ENCODE data around the gene RAB11FIP2.

DNA sequence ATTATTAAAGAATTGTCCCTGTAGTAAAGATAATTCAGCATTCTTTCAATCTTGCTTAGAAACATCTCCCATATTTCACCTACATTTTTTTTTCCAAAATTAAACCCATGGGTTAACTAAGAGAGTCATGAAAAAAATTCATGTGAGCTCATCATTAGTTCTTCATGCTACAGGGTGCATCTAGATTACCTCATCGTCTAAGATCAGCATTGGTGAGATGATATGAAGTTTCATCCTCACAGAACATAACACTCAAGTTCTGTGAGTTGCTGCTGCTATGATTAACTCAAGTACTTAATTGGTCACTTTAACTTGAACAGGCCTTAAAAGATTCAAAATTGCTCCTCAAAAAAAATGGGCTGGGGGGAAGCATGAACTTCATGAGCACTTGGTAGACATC is 50.0 kb downstream of the RAB11FIP2 start:
- TF ChIP-seq, protein P1, sequence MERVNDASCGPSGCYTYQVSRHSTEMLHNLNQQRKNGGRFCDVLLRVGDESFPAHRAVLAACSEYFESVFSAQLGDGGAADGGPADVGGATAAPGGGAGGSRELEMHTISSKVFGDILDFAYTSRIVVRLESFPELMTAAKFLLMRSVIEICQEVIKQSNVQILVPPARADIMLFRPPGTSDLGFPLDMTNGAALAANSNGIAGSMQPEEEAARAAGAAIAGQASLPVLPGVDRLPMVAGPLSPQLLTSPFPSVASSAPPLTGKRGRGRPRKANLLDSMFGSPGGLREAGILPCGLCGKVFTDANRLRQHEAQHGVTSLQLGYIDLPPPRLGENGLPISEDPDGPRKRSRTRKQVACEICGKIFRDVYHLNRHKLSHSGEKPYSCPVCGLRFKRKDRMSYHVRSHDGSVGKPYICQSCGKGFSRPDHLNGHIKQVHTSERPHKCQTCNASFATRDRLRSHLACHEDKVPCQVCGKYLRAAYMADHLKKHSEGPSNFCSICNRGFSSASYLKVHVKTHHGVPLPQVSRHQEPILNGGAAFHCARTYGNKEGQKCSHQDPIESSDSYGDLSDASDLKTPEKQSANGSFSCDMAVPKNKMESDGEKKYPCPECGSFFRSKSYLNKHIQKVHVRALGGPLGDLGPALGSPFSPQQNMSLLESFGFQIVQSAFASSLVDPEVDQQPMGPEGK (tag by site-specific recombination; IDR thresholded peaks at IDR 0.05), result no peak
- no peak for TF ChIP-seq ZNF785 (tag by site-specific recombination; IDR thresholded peaks at IDR 0.05)
- TF ChIP-seq, protein P2, sequence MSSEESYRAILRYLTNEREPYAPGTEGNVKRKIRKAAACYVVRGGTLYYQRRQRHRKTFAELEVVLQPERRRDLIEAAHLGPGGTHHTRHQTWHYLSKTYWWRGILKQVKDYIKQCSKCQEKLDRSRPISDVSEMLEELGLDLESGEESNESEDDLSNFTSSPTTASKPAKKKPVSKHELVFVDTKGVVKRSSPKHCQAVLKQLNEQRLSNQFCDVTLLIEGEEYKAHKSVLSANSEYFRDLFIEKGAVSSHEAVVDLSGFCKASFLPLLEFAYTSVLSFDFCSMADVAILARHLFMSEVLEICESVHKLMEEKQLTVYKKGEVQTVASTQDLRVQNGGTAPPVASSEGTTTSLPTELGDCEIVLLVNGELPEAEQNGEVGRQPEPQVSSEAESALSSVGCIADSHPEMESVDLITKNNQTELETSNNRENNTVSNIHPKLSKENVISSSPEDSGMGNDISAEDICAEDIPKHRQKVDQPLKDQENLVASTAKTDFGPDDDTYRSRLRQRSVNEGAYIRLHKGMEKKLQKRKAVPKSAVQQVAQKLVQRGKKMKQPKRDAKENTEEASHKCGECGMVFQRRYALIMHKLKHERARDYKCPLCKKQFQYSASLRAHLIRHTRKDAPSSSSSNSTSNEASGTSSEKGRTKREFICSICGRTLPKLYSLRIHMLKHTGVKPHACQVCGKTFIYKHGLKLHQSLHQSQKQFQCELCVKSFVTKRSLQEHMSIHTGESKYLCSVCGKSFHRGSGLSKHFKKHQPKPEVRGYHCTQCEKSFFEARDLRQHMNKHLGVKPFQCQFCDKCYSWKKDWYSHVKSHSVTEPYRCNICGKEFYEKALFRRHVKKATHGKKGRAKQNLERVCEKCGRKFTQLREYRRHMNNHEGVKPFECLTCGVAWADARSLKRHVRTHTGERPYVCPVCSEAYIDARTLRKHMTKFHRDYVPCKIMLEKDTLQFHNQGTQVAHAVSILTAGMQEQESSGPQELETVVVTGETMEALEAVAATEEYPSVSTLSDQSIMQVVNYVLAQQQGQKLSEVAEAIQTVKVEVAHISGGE (tag by site-specific recombination; conservative IDR thresholded peaks at IDR 0.05; ENCODE audit: low read depth), result no peak
- TF ChIP-seq, protein P3, sequence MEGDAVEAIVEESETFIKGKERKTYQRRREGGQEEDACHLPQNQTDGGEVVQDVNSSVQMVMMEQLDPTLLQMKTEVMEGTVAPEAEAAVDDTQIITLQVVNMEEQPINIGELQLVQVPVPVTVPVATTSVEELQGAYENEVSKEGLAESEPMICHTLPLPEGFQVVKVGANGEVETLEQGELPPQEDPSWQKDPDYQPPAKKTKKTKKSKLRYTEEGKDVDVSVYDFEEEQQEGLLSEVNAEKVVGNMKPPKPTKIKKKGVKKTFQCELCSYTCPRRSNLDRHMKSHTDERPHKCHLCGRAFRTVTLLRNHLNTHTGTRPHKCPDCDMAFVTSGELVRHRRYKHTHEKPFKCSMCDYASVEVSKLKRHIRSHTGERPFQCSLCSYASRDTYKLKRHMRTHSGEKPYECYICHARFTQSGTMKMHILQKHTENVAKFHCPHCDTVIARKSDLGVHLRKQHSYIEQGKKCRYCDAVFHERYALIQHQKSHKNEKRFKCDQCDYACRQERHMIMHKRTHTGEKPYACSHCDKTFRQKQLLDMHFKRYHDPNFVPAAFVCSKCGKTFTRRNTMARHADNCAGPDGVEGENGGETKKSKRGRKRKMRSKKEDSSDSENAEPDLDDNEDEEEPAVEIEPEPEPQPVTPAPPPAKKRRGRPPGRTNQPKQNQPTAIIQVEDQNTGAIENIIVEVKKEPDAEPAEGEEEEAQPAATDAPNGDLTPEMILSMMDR (tag by site-specific recombination; IDR thresholded peaks at IDR 0.05), result no peak
- no peak for TF ChIP-seq ZNF510 (tag by site-specific recombination; IDR thresholded peaks at IDR 0.05; ENCODE audit: insufficient replicate concordance)
- TF ChIP-seq, protein P4, sequence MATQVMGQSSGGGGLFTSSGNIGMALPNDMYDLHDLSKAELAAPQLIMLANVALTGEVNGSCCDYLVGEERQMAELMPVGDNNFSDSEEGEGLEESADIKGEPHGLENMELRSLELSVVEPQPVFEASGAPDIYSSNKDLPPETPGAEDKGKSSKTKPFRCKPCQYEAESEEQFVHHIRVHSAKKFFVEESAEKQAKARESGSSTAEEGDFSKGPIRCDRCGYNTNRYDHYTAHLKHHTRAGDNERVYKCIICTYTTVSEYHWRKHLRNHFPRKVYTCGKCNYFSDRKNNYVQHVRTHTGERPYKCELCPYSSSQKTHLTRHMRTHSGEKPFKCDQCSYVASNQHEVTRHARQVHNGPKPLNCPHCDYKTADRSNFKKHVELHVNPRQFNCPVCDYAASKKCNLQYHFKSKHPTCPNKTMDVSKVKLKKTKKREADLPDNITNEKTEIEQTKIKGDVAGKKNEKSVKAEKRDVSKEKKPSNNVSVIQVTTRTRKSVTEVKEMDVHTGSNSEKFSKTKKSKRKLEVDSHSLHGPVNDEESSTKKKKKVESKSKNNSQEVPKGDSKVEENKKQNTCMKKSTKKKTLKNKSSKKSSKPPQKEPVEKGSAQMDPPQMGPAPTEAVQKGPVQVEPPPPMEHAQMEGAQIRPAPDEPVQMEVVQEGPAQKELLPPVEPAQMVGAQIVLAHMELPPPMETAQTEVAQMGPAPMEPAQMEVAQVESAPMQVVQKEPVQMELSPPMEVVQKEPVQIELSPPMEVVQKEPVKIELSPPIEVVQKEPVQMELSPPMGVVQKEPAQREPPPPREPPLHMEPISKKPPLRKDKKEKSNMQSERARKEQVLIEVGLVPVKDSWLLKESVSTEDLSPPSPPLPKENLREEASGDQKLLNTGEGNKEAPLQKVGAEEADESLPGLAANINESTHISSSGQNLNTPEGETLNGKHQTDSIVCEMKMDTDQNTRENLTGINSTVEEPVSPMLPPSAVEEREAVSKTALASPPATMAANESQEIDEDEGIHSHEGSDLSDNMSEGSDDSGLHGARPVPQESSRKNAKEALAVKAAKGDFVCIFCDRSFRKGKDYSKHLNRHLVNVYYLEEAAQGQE (tag by site-specific recombination; IDR thresholded peaks at IDR 0.05), result no peak
